Measurements from ENCODE around the gene MRPL54. TPM values are rescaled to one million over a fixed set of nuclear protein-coding genes. Genes with fewer than 3 reads are reported as not detected.

Gene MRPL54
- total RNA-seq, result 42.6 and 45.4 TPM in 2 replicates
- 29.7 and 32.5 TPM in 2 replicates for polyA plus RNA-seq
- 48.7 and 68.2 TPM in 2 replicates for polyA plus RNA-seq (2012)
- polyA minus RNA-seq (ENCODE audit: low replicate concordance), result 6.5 and 13.5 TPM in 2 replicates

GRCh38 chr19:3762501-3763459 lies at the start of gene MRPL54:
Gene MRPL54 (plus strand): TSS chr19:3762682. CDS start chr19:3762701, 19 bp downstream.
- Histone ChIP-seq H3K36me3 (ENCODE audit: control insufficient read depth, insufficient read depth, low read length) (peaks cover 3% of the 10 kb centered on the region), H3K4me3 (replicated peaks in 1 of 4; ENCODE audit: control extremely low read depth in 1 of 4, insufficient read depth in 1 of 4, low read depth in 3 of 4, low read length in 4 of 4) (peak within 1 kb of the TSS; percentile 88 to 99 (median 96)), H3K9ac (ENCODE audit: insufficient read depth, low read length) (peak within 1 kb of the TSS; percentile 88), H3K79me2 (ENCODE audit: control insufficient read depth, insufficient read depth, low read length) (peaks cover 9% of the 10 kb centered on the region), H3K4me1 (ENCODE audit: control insufficient read depth, extremely low read depth, insufficient read depth, low read length) (peaks cover 2% of the 10 kb centered on the region), H2AFZ (ENCODE audit: low read length) (peak within 1 kb of the TSS; percentile 65), H3K4me2 (ENCODE audit: extremely low read depth, insufficient read depth, low read length) (peak within 1 kb of the TSS; percentile 89), H3K9me3 (ENCODE audit: control insufficient read depth, insufficient read depth, low read depth, low read length) (no peaks in the 10 kb centered on the region), H3K27ac (ENCODE audit: insufficient read depth, low read length) (peak within 1 kb of the TSS; percentile 97), H4K20me1 (ENCODE audit: control insufficient read depth, extremely low read depth, insufficient read depth, low read length) (no peaks in the 10 kb centered on the region), H3K27me3 (ENCODE audit: control insufficient read depth, insufficient read depth, low read length) (no peaks in the 10 kb centered on the region)
- peak; percentile 99 for DNase-seq (ENCODE audit: low read depth in 2 of 2)
- TF ChIP-seq CTCF (conservative IDR thresholded peaks at IDR 0.05 in 1 of 2, IDR thresholded peaks at IDR 0.05 in 1 of 2; ENCODE audit: low read depth in 1 of 2, low read length in 2 of 2) (no peak), EZH2 (IDR thresholded peaks at IDR 0.05; ENCODE audit: low read length, missing control alignments) (no peak)

- Histone ChIP-seq H3K4me1 (ENCODE audit: control insufficient read depth, extremely low read depth, insufficient read depth, low read length) (no peaks in the 10 kb centered on the region), H3K27ac (ENCODE audit: insufficient read depth, low read length) (no peak overlapping the region), H3K4me3 (replicated peaks in 1 of 4; ENCODE audit: control extremely low read depth in 1 of 4, insufficient read depth in 1 of 4, low read depth in 3 of 4, low read length in 4 of 4) (no peak overlapping the region), H3K27me3 (ENCODE audit: control insufficient read depth, insufficient read depth, low read length) (peaks cover 8% of the 10 kb centered on the region), H4K20me1 (ENCODE audit: control insufficient read depth, extremely low read depth, insufficient read depth, low read length) (no peaks in the 10 kb centered on the region), H3K36me3 (ENCODE audit: control insufficient read depth, insufficient read depth, low read length) (no peaks in the 10 kb centered on the region), H3K9me3 (ENCODE audit: control insufficient read depth, insufficient read depth, low read depth, low read length) (no peaks in the 10 kb centered on the region), H3K79me2 (ENCODE audit: control insufficient read depth, insufficient read depth, low read length) (no peaks in the 10 kb centered on the region), H3K4me2 (ENCODE audit: extremely low read depth, insufficient read depth, low read length) (no peak overlapping the region), H3K9ac (ENCODE audit: insufficient read depth, low read length) (no peak overlapping the region), H2AFZ (ENCODE audit: low read length) (no peak overlapping the region)
- TF ChIP-seq CTCF (conservative IDR thresholded peaks at IDR 0.05 in 1 of 2, IDR thresholded peaks at IDR 0.05 in 1 of 2; ENCODE audit: low read depth in 1 of 2, low read length in 2 of 2) (no peak), EZH2 (IDR thresholded peaks at IDR 0.05; ENCODE audit: low read length, missing control alignments) (no peak)
- no peak for DNase-seq (ENCODE audit: low read depth in 2 of 2)
Measured at GRCh38 chr19:3716147-3716668, 46.3 kb upstream of the MRPL54 start.

GRCh38 chr19:3719868-3720267 lies 42.6 kb upstream of the MRPL54 start:
- Histone ChIP-seq H3K79me2 (ENCODE audit: control insufficient read depth, insufficient read depth, low read length) (no peaks in the 10 kb centered on the region), H3K9me3 (ENCODE audit: control insufficient read depth, insufficient read depth, low read depth, low read length) (no peaks in the 10 kb centered on the region), H3K27ac (ENCODE audit: insufficient read depth, low read length) (no peak overlapping the region), H3K27me3 (ENCODE audit: control insufficient read depth, insufficient read depth, low read length) (peaks cover 21% of the 10 kb centered on the region), H3K4me2 (ENCODE audit: extremely low read depth, insufficient read depth, low read length) (no peak overlapping the region), H3K4me3 (replicated peaks in 1 of 4; ENCODE audit: control extremely low read depth in 1 of 4, insufficient read depth in 1 of 4, low read depth in 3 of 4, low read length in 4 of 4) (no peak overlapping the region), H4K20me1 (ENCODE audit: control insufficient read depth, extremely low read depth, insufficient read depth, low read length) (no peaks in the 10 kb centered on the region), H3K4me1 (ENCODE audit: control insufficient read depth, extremely low read depth, insufficient read depth, low read length) (no peaks in the 10 kb centered on the region), H2AFZ (ENCODE audit: low read length) (no peak overlapping the region), H3K9ac (ENCODE audit: insufficient read depth, low read length) (no peak overlapping the region), H3K36me3 (ENCODE audit: control insufficient read depth, insufficient read depth, low read length) (no peaks in the 10 kb centered on the region)
- no peak for DNase-seq (ENCODE audit: low read depth in 2 of 2)
- TF ChIP-seq CTCF (conservative IDR thresholded peaks at IDR 0.05 in 1 of 2, IDR thresholded peaks at IDR 0.05 in 1 of 2; ENCODE audit: low read depth in 1 of 2, low read length in 2 of 2) (no peak), EZH2 (IDR thresholded peaks at IDR 0.05; ENCODE audit: low read length, missing control alignments) (no peak)
